ENCODE data around the gene PTPRN2.
"Not testable (repeated sequence)": the region's sequence is repeated elsewhere in the genome, so short reads cannot be mapped to it uniquely, and the experiment has no call there.

The PTPRN2 gene

GRCh38 chr7:158414002-158414401, 173.6 kb downstream of the PTPRN2 start:
- peak in 1 of 2 experiments; percentile 7 for DNase-seq

- no peak for DNase-seq
These were observed 176.2 kb downstream of the PTPRN2 start for GRCh38 chr7:158411232-158411950.

GRCh38 chr7:158410720-158411119, 176.9 kb downstream of the PTPRN2 start:
- DNase-seq, result no peak

GRCh38 chr7:158409816-158410330, 177.8 kb downstream of the PTPRN2 start:
- no peak for DNase-seq

- no peak for DNase-seq
These were observed 178.5 kb downstream of the PTPRN2 start for GRCh38 chr7:158409120-158409519.

- DNase-seq, result no peak
These were observed 179.2 kb downstream of the PTPRN2 start for GRCh38 chr7:158408318-158408920.

- peak; percentile 2 to 60 for DNase-seq
These were observed 179.9 kb downstream of the PTPRN2 start for GRCh38 chr7:158407581-158408317.

GRCh38 chr7:158406801-158407200, 180.8 kb downstream of the PTPRN2 start:
- no peak for DNase-seq

GRCh38 chr7:158406364-158406763, 181.3 kb downstream of the PTPRN2 start:
- no peak for DNase-seq

- DNase-seq, result not testable (repeated sequence)
These were observed 181.9 kb downstream of the PTPRN2 start for GRCh38 chr7:158405771-158406170.

- no peak for DNase-seq
These were observed 182.3 kb downstream of the PTPRN2 start for GRCh38 chr7:158405324-158405723.

GRCh38 chr7:158404031-158404761, 183.4 kb downstream of the PTPRN2 start:
- DNase-seq, result no peak

- DNase-seq, result no peak
These were observed 184.4 kb downstream of the PTPRN2 start for GRCh38 chr7:158403013-158403821.

- no peak for DNase-seq
These were observed 185.2 kb downstream of the PTPRN2 start for GRCh38 chr7:158402471-158402870.

- DNase-seq, result no peak
These were observed 185.8 kb downstream of the PTPRN2 start for GRCh38 chr7:158401826-158402225.

- DNase-seq, result no peak
These were observed 186.3 kb downstream of the PTPRN2 start for GRCh38 chr7:158401295-158401694.

- DNase-seq, result no peak
These were observed 186.9 kb downstream of the PTPRN2 start for GRCh38 chr7:158400601-158401225.

GRCh38 chr7:158399762-158400161, 187.9 kb downstream of the PTPRN2 start:
- DNase-seq, result no peak

- DNase-seq, result no peak
These were observed 188.9 kb downstream of the PTPRN2 start for GRCh38 chr7:158398750-158399149.

GRCh38 chr7:158397885-158398284, 189.7 kb downstream of the PTPRN2 start:
- DNase-seq, result no peak

Measured in NCI-H524 (cell line).